Measurements from ENCODE around the gene TBC1D1. TPM values are rescaled to one million over a fixed set of nuclear protein-coding genes. Genes with fewer than 3 reads are reported as not detected.
A peak's percentile ranks its signal among the peaks of the same experiment; 100 is the strongest.

The TBC1D1 gene
- total RNA-seq, 4 donors from 2014 or later = 122 to 258 (median 139) TPM

DNA sequence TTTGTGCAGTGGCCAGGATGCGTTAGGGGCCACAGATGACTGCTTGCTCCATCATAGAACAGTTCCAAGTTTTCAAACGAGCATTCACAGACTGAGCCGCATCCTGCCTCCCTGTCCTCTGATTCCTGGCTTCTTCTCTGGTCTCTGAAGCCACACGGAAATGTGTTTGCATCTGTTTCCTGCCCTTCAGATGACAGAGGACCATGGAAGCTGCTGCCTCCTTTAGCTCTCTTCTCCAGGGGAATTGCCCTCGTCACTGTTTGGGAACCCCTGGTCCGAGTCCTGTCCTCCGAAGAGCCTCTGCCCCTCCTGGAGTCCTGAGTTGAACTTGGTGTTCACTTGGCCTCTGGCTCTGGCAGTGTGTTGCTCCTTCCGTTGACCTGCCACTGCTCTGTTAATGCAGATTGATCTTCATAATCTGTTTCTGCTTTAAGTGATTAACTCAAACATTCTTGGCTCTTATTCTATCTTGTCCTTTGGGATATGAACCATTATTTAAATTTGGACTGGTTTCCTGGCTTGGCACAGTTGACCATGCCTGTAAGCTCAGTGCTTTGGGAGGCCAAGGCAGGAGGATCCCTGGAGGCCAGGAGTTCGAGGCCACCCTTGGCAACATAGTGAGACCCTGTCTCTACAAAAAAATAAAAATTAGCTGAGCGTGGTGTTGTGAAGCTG is 165.3 kb downstream of the TBC1D1 start:
- no peak for DNase-seq
- peak overlapping the region in 3 of 4 donors; percentile 30 to 44 (median 38) for H3K27ac ChIP-seq
- intact Hi-C loops (cut with DNase I; ENCODE audit: low total_unique reads) (no loop called here), in situ Hi-C loops (cut with MboI; ENCODE audit: low pct_ligation_motif_present in 1 of 4, low pct_unique_long_range_greater_than_20kb in 1 of 4, low sequenced_read_pairs in 3 of 4) (loop anchor here in 3 of 4 donors (25.0 kb wide), 2 partner anchors 256 to 681 kb away; no protein-coding TSS in a partner anchor)
- 82 to 100% methylated on average over 1 to 10 of the region's 10 CpGs for WGBS, 2 donors (ENCODE audit: low coverage in 1 of 2)
- peaks cover 0 to 9% (median 0%) of the 10 kb centered on the region in 4 donors for H3K4me1 ChIP-seq
- H3K27me3 ChIP-seq = no peaks in the 10 kb centered on the region
- H3K4me3 ChIP-seq = no peak overlapping the region
- no peaks in the 10 kb centered on the region for H3K9me3 ChIP-seq
- H3K36me3 ChIP-seq = peaks cover 0 to 20% (median 0%) of the 10 kb centered on the region in 4 donors
- TF ChIP-seq EP300 (IDR thresholded peaks at IDR 0.05; ENCODE audit: low read depth) = no peak
- TF ChIP-seq, protein P1, sequence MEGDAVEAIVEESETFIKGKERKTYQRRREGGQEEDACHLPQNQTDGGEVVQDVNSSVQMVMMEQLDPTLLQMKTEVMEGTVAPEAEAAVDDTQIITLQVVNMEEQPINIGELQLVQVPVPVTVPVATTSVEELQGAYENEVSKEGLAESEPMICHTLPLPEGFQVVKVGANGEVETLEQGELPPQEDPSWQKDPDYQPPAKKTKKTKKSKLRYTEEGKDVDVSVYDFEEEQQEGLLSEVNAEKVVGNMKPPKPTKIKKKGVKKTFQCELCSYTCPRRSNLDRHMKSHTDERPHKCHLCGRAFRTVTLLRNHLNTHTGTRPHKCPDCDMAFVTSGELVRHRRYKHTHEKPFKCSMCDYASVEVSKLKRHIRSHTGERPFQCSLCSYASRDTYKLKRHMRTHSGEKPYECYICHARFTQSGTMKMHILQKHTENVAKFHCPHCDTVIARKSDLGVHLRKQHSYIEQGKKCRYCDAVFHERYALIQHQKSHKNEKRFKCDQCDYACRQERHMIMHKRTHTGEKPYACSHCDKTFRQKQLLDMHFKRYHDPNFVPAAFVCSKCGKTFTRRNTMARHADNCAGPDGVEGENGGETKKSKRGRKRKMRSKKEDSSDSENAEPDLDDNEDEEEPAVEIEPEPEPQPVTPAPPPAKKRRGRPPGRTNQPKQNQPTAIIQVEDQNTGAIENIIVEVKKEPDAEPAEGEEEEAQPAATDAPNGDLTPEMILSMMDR (IDR thresholded peaks at IDR 0.05) = no peak
- no peak for TF ChIP-seq POLR2AphosphoS5 (IDR thresholded peaks at IDR 0.05)
- no peak for TF ChIP-seq POLR2A (IDR thresholded peaks at IDR 0.05)

DNA sequence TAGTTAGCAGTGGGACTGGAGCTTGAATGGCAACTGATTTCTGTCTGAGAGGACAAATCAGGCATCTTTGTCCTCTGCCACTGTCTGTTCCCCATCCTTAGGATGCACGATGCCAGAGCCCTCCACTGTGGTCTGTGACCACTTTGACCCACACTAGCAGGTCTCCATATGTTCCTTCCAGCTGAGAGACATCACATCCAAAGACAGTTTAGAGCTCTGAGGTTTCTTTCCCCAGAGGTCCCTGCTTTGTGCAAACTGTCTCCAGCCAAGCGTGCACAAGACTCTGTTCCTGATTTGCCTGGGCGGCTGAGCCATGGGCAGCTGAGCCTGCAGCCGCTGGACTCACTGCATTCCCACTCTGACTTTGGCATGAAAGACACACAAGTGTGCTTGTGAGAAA is 167.3 kb downstream of the TBC1D1 start:
- TF ChIP-seq, protein P1 (IDR thresholded peaks at IDR 0.05) = no peak
- TF ChIP-seq POLR2AphosphoS5 (IDR thresholded peaks at IDR 0.05) (no peak), EP300 (IDR thresholded peaks at IDR 0.05; ENCODE audit: low read depth) (no peak)
- 87% methylated on average over 4 of the region's 4 CpGs; no CpG with 5 or more reads in 1 of the 2 donors for WGBS, 2 donors (ENCODE audit: low coverage in 1 of 2)
- in situ Hi-C loops (cut with MboI; ENCODE audit: low pct_ligation_motif_present in 1 of 4, low pct_unique_long_range_greater_than_20kb in 1 of 4, low sequenced_read_pairs in 3 of 4) = loop anchor here in 3 of 4 donors (25.0 kb wide), 2 partner anchors 254 to 679 kb away; no protein-coding TSS in a partner anchor
- intact Hi-C loops (cut with DNase I; ENCODE audit: low total_unique reads) = no loop called here
- H3K4me3 ChIP-seq = no peak overlapping the region
- peaks cover 0 to 25% (median 7%) of the 10 kb centered on the region in 4 donors for H3K4me1 ChIP-seq
- H3K36me3 ChIP-seq = peaks cover 0 to 20% (median 0%) of the 10 kb centered on the region in 4 donors
- no peak overlapping the region for H3K27ac ChIP-seq
- no peaks in the 10 kb centered on the region for H3K27me3 ChIP-seq
- H3K9me3 ChIP-seq = no peaks in the 10 kb centered on the region
- no peak for DNase-seq

DNA sequence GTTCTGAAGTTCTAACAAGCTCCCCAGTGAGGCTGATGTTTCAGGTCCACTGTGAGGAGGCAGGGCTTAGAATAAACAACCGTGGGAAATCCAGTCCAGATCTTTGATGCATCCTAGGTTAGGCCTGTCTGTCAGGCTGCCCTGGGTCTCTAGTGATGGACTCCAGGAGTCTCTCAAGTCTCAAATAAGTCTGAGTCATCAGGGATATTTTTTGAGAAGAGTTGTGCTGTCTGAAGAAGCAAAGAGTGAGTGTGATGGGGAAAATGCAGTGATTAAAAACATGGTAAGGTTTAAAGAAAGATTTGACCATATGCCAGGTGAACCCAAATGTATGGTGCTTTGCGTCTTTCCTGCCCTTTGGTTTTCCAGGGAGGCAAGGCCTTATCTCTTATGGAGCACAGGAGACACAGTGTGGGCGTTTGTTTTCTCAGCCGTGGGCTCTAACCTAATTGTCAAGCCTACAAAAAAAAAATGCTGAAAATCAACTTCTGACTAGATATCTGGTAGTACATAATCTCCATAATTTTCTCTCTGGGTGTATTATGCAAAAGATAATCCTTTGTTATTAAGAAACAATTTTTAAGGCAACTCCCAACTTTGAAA is 170.0 kb downstream of the TBC1D1 start:
- Histone ChIP-seq H3K27ac (peak overlapping the region in 3 of 4 donors; percentile 18 to 72 (median 35)), H3K4me1 (peaks cover 0 to 26% (median 8%) of the 10 kb centered on the region in 4 donors), H3K27me3 (no peaks in the 10 kb centered on the region), H3K4me3 (no peak overlapping the region), H3K36me3 (peaks cover 0 to 6% (median 0%) of the 10 kb centered on the region in 4 donors), H3K9me3 (no peaks in the 10 kb centered on the region)
- no peak for TF ChIP-seq POLR2A (IDR thresholded peaks at IDR 0.05)
- TF ChIP-seq POLR2AphosphoS5 (IDR thresholded peaks at IDR 0.05) = peak in 2 of 3 donors; percentile 18 to 20
- DNase-seq = no peak
- 50 to 70% methylated on average over 2 to 4 of the region's 4 CpGs for WGBS, 2 donors (ENCODE audit: low coverage in 1 of 2)
- intact Hi-C loops (cut with DNase I; ENCODE audit: low total_unique reads) (loop anchor here (10.0 kb wide), 1 partner anchor 254 kb away; no protein-coding TSS in a partner anchor), in situ Hi-C loops (cut with MboI; ENCODE audit: low pct_ligation_motif_present in 1 of 4, low pct_unique_long_range_greater_than_20kb in 1 of 4, low sequenced_read_pairs in 3 of 4) (loop anchor here (5.0 to 25.0 kb wide), 5 partner anchors 251 to 676 kb away; no protein-coding TSS in a partner anchor)

DNA sequence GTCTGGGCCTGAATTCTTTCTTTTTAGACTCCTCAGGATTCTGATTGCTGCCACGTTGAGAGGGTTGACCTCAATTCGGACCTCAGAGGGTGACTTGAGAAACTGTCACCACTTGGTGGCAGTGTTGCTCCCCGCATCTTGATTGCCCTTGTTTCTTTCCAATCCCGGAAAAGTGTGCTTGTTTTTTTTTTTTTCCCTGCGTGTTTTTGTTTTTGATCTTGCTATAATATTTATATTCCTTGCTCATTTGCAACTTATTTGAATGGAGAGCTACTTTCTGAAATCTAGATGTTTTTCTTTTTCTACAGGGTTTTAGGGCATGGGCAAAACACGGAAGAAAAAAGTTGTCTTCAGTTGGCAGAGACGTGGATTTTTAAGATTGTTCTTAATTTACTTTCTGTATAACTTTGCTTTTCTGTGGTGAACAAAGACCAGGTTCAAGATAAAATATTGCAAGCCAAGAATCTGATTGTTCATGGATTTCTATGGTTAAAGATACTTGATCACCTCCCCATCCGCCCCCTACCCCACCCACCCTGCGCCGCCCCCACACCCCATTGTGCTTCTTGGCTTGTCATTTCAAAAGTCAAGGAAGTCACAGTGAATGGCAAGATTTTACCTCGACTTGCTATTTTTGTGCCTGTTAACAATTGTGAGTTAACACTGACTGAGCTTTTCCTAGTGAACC is 171.3 kb downstream of the TBC1D1 start:
- Histone ChIP-seq H3K9me3 (no peaks in the 10 kb centered on the region), H3K27ac (peak overlapping the region; percentile 72 to 80 (median 78)), H3K4me3 (peak overlapping the region in 3 of 4 donors; percentile 12 to 46 (median 31)), H3K36me3 (peaks cover 0 to 6% (median 0%) of the 10 kb centered on the region in 4 donors), H3K4me1 (peaks cover 0 to 26% (median 8%) of the 10 kb centered on the region in 4 donors), H3K27me3 (no peaks in the 10 kb centered on the region)
- in situ Hi-C loops (cut with MboI; ENCODE audit: low pct_ligation_motif_present in 1 of 4, low pct_unique_long_range_greater_than_20kb in 1 of 4, low sequenced_read_pairs in 3 of 4) = loop anchor here (5.0 to 25.0 kb wide), 5 partner anchors 250 to 675 kb away; no protein-coding TSS in a partner anchor
- peak; percentile 89 for DNase-seq
- intact Hi-C loops (cut with DNase I; ENCODE audit: low total_unique reads) = loop anchor here (10.0 kb wide), 1 partner anchor 253 kb away; no protein-coding TSS in a partner anchor
- WGBS, 2 donors (ENCODE audit: low coverage in 1 of 2) = 12 to 16% methylated on average over 3 to 11 of the region's 11 CpGs
- TF ChIP-seq, protein P1 (IDR thresholded peaks at IDR 0.05) = peak; percentile 82 to 91 (median 89)
- TF ChIP-seq POLR2A (IDR thresholded peaks at IDR 0.05) (no peak), POLR2AphosphoS5 (IDR thresholded peaks at IDR 0.05) (peak in 1 of 3 donors; percentile 21)

Measured in transverse colon (tissue), 4 donors.